ENCODE data around the gene GSC2. TPM values are rescaled to one million over a fixed set of nuclear protein-coding genes. Genes with fewer than 3 reads are reported as not detected.

The GSC2 gene
- polyA plus RNA-seq, 3 donors: not detected

DNA sequence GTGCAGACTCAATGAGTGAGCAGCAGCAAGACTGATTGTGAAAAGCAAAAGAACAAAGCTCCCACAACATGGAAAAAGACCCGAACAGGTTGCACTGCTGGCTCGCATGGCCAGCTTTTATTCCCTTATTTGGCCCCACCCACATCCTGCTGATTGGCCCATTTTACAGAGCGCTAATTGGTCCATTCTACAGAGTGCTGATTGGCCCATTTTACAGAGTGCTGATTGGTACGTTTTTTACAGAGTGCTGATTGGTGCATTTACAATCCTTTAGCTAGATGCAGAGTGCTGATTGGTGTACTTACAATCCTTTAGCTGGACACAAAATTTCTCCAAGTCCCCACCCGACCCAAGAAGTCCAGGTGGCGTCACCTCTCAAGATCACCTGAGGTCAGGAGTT is 43.8 kb upstream of the GSC2 start:
- TF ChIP-seq, protein P1, sequence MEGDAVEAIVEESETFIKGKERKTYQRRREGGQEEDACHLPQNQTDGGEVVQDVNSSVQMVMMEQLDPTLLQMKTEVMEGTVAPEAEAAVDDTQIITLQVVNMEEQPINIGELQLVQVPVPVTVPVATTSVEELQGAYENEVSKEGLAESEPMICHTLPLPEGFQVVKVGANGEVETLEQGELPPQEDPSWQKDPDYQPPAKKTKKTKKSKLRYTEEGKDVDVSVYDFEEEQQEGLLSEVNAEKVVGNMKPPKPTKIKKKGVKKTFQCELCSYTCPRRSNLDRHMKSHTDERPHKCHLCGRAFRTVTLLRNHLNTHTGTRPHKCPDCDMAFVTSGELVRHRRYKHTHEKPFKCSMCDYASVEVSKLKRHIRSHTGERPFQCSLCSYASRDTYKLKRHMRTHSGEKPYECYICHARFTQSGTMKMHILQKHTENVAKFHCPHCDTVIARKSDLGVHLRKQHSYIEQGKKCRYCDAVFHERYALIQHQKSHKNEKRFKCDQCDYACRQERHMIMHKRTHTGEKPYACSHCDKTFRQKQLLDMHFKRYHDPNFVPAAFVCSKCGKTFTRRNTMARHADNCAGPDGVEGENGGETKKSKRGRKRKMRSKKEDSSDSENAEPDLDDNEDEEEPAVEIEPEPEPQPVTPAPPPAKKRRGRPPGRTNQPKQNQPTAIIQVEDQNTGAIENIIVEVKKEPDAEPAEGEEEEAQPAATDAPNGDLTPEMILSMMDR (IDR thresholded peaks at IDR 0.05): no peak
- Histone ChIP-seq H3K9me3 (replicated peaks in 1 of 2; ENCODE audit: control insufficient read depth in 1 of 2, insufficient read depth in 1 of 2, low read length in 2 of 2) (peaks cover 0 to 3% of the 10 kb centered on the region in 2 donors), H3K4me3 (replicated peaks in 1 of 3; ENCODE audit: low read depth in 2 of 3, low read length in 3 of 3) (no peak overlapping the region), H3K4me2 (replicated peaks; ENCODE audit: extremely low read depth, low read length, poor library complexity, severe bottlenecking) (no peak overlapping the region), H3K79me2 (ENCODE audit: insufficient read depth, low read length) (no peaks in the 10 kb centered on the region), H3K27me3 (ENCODE audit: control insufficient read depth in 2 of 2, insufficient read depth in 2 of 2, low read length in 2 of 2) (no peaks in the 10 kb centered on the region), H3K27ac (ENCODE audit: low read depth in 1 of 2, low read length in 2 of 2) (no peak overlapping the region), H3K9ac (ENCODE audit: insufficient read depth, low read length, poor library complexity, severe bottlenecking) (no peak overlapping the region), H4K20me1 (ENCODE audit: insufficient read depth, low read length) (no peaks in the 10 kb centered on the region), H2AFZ (ENCODE audit: insufficient read depth, low read depth, low read length, poor library complexity, severe bottlenecking) (no peak overlapping the region), H3K36me3 (replicated peaks in 1 of 2; ENCODE audit: control insufficient read depth in 1 of 2, insufficient read depth in 2 of 2, low read length in 2 of 2) (peaks cover 80 to 98% of the 10 kb centered on the region in 2 donors), H3K4me1 (ENCODE audit: control insufficient read depth in 1 of 2, insufficient read depth in 2 of 2, low read length in 2 of 2) (no peaks in the 10 kb centered on the region)
- Mint-ChIP-seq H3K9me3 (peaks cover 0 to 11% (median 3%) of the 10 kb centered on the region in 7 donors), H3K27me3 (ENCODE audit: low read depth in 3 of 3) (peaks cover 0 to 5% (median 0%) of the 10 kb centered on the region in 3 donors), H3K4me1 (peaks cover 9% of the 10 kb centered on the region), H3K36me3 (peaks cover 89 to 99% of the 10 kb centered on the region in 2 donors), H3K27ac (peak overlapping the region in 2 of 7 donors; percentile 2 to 23), H3K4me3 (no peak overlapping the region)
- no peak for DNase-seq
- 95% methylated on average over 4 of the region's 6 CpGs for WGBS (ENCODE audit: insufficient coverage)
- intact Hi-C loops (cut with micrococcal nuclease): no loop called here

DNA sequence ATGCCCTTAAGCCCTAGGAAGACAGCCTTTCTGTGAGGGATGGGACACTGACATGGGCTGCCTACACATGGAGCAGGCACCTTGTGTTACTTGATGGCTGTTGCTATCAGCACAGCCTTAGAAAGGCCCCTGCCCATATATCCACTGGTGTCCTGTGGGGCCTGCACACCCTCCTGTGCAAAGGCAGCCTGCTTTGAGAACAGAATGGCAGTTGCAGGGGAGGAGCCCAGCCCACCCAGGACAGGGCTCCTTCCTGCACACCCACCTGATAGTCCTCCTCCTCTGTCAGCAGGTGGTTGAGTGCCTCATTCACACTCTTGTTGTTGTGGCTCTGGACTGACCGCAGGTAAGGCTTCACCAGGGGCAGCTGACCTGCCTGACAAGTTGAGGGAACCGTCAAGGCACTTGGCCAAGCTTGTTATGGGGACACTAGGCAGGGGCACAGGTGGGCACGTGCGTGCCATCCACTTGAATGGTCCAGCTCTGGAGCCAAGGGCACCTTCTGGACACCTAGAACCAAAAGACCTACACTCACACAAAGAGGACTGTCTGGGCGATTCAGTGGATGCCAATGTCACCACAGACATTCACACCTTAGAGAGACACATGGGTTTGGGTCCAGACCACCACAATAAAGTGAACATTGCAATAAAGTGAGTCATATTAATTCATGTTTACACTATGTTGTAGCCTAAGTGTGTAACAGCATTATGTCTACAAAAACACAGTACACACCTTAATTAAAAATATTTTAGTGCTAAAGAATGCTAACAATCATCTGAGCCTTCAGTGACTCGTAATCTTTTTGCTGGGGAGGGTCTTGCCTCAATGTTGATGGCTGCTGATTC is 37.8 kb upstream of the GSC2 start:
- Histone ChIP-seq H3K4me3 (replicated peaks in 1 of 3; ENCODE audit: low read depth in 2 of 3, low read length in 3 of 3) (no peak overlapping the region), H3K36me3 (replicated peaks in 1 of 2; ENCODE audit: control insufficient read depth in 1 of 2, insufficient read depth in 2 of 2, low read length in 2 of 2) (peaks cover 58 to 91% of the 10 kb centered on the region in 2 donors), H4K20me1 (ENCODE audit: insufficient read depth, low read length) (no peaks in the 10 kb centered on the region), H3K79me2 (ENCODE audit: insufficient read depth, low read length) (no peaks in the 10 kb centered on the region), H2AFZ (ENCODE audit: insufficient read depth, low read depth, low read length, poor library complexity, severe bottlenecking) (no peak overlapping the region), H3K4me2 (replicated peaks; ENCODE audit: extremely low read depth, low read length, poor library complexity, severe bottlenecking) (no peak overlapping the region), H3K9ac (ENCODE audit: insufficient read depth, low read length, poor library complexity, severe bottlenecking) (no peak overlapping the region), H3K27ac (ENCODE audit: low read depth in 1 of 2, low read length in 2 of 2) (no peak overlapping the region), H3K27me3 (ENCODE audit: control insufficient read depth in 2 of 2, insufficient read depth in 2 of 2, low read length in 2 of 2) (no peaks in the 10 kb centered on the region), H3K4me1 (ENCODE audit: control insufficient read depth in 1 of 2, insufficient read depth in 2 of 2, low read length in 2 of 2) (no peaks in the 10 kb centered on the region), H3K9me3 (replicated peaks in 1 of 2; ENCODE audit: control insufficient read depth in 1 of 2, insufficient read depth in 1 of 2, low read length in 2 of 2) (no peaks in the 10 kb centered on the region)
- WGBS (ENCODE audit: insufficient coverage): 93% methylated on average over 4 of the region's 6 CpGs
- intact Hi-C loops (cut with micrococcal nuclease): no loop called here
- H3K36me3 Mint-ChIP-seq: peaks cover 61 to 97% of the 10 kb centered on the region in 2 donors
- no peak for DNase-seq
- H3K27ac Mint-ChIP-seq: no peak overlapping the region
- H3K9me3 Mint-ChIP-seq: peaks cover 0 to 2% (median 0%) of the 10 kb centered on the region in 7 donors
- no peaks in the 10 kb centered on the region for H3K4me1 Mint-ChIP-seq
- TF ChIP-seq, protein P1 (IDR thresholded peaks at IDR 0.05): no peak
- no peak overlapping the region for H3K4me3 Mint-ChIP-seq
- H3K27me3 Mint-ChIP-seq (ENCODE audit: low read depth in 3 of 3): peaks cover 0 to 6% (median 0%) of the 10 kb centered on the region in 3 donors
